SK-N-SH treated with all-trans-retinoic acid at 6 μM for 48 hours (cell line): ENCODE data around the gene OPN1LW.

ENCODE experiments used
- ARNTL ChIP-seq: fragments of 450-650 bp; formaldehyde crosslinking; IDR thresholded peaks from 2 replicates; pipeline ENCODE4 v1.5.0; 2020; ENCODE audit warnings: low read depth, mild to moderate bottlenecking, moderate library complexity, borderline replicate concordance
- BACH2 ChIP-seq: fragments of 250-450 bp; sonication (Bioruptor Pico); IDR thresholded peaks from 2 replicates; pipeline ENCODE4 v1.9.0; 2021; ENCODE audit warnings: mild to moderate bottlenecking, borderline replicate concordance
- CREB5 ChIP-seq: fragments of 250-450 bp; sonication (Bioruptor Pico); IDR thresholded peaks from 2 replicates; pipeline ENCODE4 v1.5.1; 2020; ENCODE audit warnings: low read depth, mild to moderate bottlenecking, moderate library complexity
- GLIS3 ChIP-seq: fragments of 250-450 bp; sonication (Bioruptor Pico); IDR thresholded peaks from 2 replicates; pipeline ENCODE4 v1.5.0; 2020; ENCODE audit warnings: mild to moderate bottlenecking, moderate library complexity
- ISL1 ChIP-seq: fragments of 250-450 bp; sonication (Bioruptor Pico); IDR thresholded peaks from 2 replicates; pipeline ENCODE4 v2.1.2; 2022; ENCODE audit warnings: mild to moderate bottlenecking, moderate library complexity
- RARB ChIP-seq: fragments of 250-450 bp; sonication (Bioruptor Pico); IDR thresholded peaks from 2 replicates; pipeline ENCODE4 v1.8.0; 2021; ENCODE audit warnings: mild to moderate bottlenecking, moderate library complexity
- TOX ChIP-seq: fragments of 250-450 bp; sonication (Bioruptor Pico); IDR thresholded peaks from 2 replicates; pipeline ENCODE4 v1.8.0; 2021; ENCODE audit warnings: mild to moderate bottlenecking, moderate library complexity, borderline replicate concordance
- TSHZ2 ChIP-seq: fragments of 250-450 bp; sonication (Bioruptor Pico); IDR thresholded peaks from 2 replicates; pipeline ENCODE4 v1.5.0; 2020; ENCODE audit warnings: mild to moderate bottlenecking, moderate library complexity
- ZC3H10 ChIP-seq: fragments of 250-450 bp; sonication (Bioruptor Pico); IDR thresholded peaks from 2 replicates; pipeline ENCODE4 v1.5.1; 2021; ENCODE audit warnings: mild to moderate bottlenecking, moderate library complexity
- ZFP30 ChIP-seq: fragments of 450-650 bp; formaldehyde crosslinking; IDR thresholded peaks from 2 replicates; pipeline ENCODE4 v1.5.0; 2022; ENCODE audit warnings: mild to moderate bottlenecking, moderate library complexity
- ZNF70 ChIP-seq: fragments of 450-650 bp; formaldehyde crosslinking; IDR thresholded peaks from 2 replicates; pipeline ENCODE4 v1.5.0; 2020; ENCODE audit warnings: mild to moderate bottlenecking, moderate library complexity
- TF ChIP-seq, protein P1 (sequence below): fragments of 250-450 bp; sonication (Bioruptor Pico); IDR thresholded peaks from 2 replicates; pipeline ENCODE4 v1.8.0; 2020; ENCODE audit warnings: mild to moderate bottlenecking, moderate library complexity, borderline replicate concordance
- TF ChIP-seq, protein P2 (sequence below): fragments of 250-450 bp; sonication (Bioruptor Pico); IDR thresholded peaks from 2 replicates; pipeline ENCODE4 v1.8.0; 2021; ENCODE audit warnings: low read depth, mild to moderate bottlenecking, moderate library complexity, borderline replicate concordance

GRCh38 chrX:154132366-154132765 lies 11.7 kb upstream of the OPN1LW start:
- TF ChIP-seq TSHZ2 (CRISPR knock-in tag) (no peak), ZNF70 (CRISPR knock-in tag) (no peak), GLIS3 (no peak), ZC3H10 (CRISPR knock-in tag) (no peak), ARNTL (CRISPR knock-in tag) (no peak), ISL1 (CRISPR knock-in tag) (no peak), BACH2 (no peak), CREB5 (CRISPR knock-in tag) (no peak), RARB (CRISPR knock-in tag) (no peak), TOX (no peak), ZFP30 (CRISPR knock-in tag) (no peak)
- TF ChIP-seq, protein P1, sequence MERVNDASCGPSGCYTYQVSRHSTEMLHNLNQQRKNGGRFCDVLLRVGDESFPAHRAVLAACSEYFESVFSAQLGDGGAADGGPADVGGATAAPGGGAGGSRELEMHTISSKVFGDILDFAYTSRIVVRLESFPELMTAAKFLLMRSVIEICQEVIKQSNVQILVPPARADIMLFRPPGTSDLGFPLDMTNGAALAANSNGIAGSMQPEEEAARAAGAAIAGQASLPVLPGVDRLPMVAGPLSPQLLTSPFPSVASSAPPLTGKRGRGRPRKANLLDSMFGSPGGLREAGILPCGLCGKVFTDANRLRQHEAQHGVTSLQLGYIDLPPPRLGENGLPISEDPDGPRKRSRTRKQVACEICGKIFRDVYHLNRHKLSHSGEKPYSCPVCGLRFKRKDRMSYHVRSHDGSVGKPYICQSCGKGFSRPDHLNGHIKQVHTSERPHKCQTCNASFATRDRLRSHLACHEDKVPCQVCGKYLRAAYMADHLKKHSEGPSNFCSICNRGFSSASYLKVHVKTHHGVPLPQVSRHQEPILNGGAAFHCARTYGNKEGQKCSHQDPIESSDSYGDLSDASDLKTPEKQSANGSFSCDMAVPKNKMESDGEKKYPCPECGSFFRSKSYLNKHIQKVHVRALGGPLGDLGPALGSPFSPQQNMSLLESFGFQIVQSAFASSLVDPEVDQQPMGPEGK (CRISPR knock-in tag) = no peak
- TF ChIP-seq, protein P2, sequence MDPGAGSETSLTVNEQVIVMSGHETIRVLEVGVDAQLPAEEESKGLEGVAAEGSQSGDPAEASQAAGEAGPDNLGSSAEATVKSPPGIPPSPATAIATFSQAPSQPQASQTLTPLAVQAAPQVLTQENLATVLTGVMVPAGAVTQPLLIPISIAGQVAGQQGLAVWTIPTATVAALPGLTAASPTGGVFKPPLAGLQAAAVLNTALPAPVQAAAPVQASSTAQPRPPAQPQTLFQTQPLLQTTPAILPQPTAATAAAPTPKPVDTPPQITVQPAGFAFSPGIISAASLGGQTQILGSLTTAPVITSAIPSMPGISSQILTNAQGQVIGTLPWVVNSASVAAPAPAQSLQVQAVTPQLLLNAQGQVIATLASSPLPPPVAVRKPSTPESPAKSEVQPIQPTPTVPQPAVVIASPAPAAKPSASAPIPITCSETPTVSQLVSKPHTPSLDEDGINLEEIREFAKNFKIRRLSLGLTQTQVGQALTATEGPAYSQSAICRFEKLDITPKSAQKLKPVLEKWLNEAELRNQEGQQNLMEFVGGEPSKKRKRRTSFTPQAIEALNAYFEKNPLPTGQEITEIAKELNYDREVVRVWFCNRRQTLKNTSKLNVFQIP (CRISPR knock-in tag) = no peak
